ENCODE results near the gene DIP2C. TPM values are rescaled to one million over a fixed set of nuclear protein-coding genes. Genes with fewer than 3 reads are reported as not detected.

Gene DIP2C
- total RNA-seq, 4 donors from 2014 or later, result 13.4 to 32.0 (median 18.4) TPM

- no peak for DNase-seq
- H3K4me1 ChIP-seq, result no peaks in the 10 kb centered on the region
- no peak overlapping the region for H3K4me3 ChIP-seq
- WGBS, 2 donors (ENCODE audit: low coverage in 1 of 2), result 91 to 94% methylated on average over 10 to 27 of the region's 27 CpGs
- no peaks in the 10 kb centered on the region for H3K27me3 ChIP-seq
- H3K9me3 ChIP-seq, result no peaks in the 10 kb centered on the region
- peaks cover 0 to 8% (median 4%) of the 10 kb centered on the region in 4 donors for H3K36me3 ChIP-seq
- intact Hi-C loops (cut with DNase I; ENCODE audit: low total_unique reads), result no loop called here
- no peak overlapping the region for H3K27ac ChIP-seq
- in situ Hi-C loops (cut with MboI; ENCODE audit: low pct_ligation_motif_present in 1 of 4, low pct_unique_long_range_greater_than_20kb in 1 of 4, low sequenced_read_pairs in 3 of 4), result no loop called here
- no peak for TF ChIP-seq POLR2AphosphoS5 (IDR thresholded peaks at IDR 0.05)
- TF ChIP-seq, protein P1, sequence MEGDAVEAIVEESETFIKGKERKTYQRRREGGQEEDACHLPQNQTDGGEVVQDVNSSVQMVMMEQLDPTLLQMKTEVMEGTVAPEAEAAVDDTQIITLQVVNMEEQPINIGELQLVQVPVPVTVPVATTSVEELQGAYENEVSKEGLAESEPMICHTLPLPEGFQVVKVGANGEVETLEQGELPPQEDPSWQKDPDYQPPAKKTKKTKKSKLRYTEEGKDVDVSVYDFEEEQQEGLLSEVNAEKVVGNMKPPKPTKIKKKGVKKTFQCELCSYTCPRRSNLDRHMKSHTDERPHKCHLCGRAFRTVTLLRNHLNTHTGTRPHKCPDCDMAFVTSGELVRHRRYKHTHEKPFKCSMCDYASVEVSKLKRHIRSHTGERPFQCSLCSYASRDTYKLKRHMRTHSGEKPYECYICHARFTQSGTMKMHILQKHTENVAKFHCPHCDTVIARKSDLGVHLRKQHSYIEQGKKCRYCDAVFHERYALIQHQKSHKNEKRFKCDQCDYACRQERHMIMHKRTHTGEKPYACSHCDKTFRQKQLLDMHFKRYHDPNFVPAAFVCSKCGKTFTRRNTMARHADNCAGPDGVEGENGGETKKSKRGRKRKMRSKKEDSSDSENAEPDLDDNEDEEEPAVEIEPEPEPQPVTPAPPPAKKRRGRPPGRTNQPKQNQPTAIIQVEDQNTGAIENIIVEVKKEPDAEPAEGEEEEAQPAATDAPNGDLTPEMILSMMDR (IDR thresholded peaks at IDR 0.05), result no peak
- no peak for TF ChIP-seq EP300 (IDR thresholded peaks at IDR 0.05; ENCODE audit: low read depth)
- no peak for TF ChIP-seq POLR2A (IDR thresholded peaks at IDR 0.05)
These were observed 344.8 kb downstream of the DIP2C start for GRCh38 chr10:344582-345200.

DNA sequence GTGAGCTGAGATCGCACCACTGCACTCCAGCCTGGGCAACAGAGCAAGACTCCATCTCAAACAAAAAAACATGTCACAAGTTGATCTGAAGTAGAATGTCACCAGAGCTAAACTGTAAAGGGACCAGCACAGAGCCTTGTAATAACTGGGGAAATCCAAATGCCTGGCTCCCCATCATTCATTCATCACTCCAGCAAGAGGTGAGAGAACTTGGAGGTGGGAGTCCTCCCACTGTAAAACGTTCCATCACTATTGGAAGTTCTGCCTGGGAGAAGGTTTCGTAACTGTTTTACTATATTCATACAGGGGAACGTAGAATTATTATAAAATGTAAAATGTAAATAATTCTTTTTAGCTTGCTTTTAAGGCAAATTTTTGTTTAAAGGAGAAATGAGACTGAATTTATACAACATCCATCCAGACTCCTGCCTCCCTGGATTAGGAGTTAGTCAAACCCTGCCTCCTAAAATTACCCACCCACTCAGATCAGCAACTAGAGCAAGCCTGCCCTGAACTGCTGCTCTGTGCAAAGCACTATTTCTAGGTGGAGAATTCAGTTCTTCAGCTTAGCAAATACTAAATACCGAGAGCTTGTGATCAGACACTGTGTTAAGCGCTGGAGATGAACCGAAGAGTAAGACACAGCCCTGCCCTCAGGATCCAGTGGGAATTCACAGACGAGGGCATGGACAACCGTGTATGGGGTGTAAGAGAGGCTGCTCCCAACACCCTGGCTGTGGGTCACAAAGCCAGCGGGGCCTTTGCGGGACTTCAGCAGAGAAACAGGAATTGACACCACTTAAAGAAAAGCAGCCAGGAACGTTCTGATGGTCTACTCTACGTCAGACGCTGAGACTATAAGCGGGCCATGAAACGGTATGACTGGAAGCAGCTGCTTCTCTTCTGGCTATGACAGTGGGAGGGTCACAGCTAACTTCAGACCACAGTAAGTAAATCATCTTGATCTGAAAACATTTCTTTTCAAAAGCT lies 345.9 kb downstream of the DIP2C start:
- Histone ChIP-seq H3K36me3 (peaks cover 0 to 11% (median 1%) of the 10 kb centered on the region in 4 donors), H3K27me3 (no peaks in the 10 kb centered on the region), H3K27ac (no peak overlapping the region), H3K4me1 (no peaks in the 10 kb centered on the region), H3K4me3 (no peak overlapping the region), H3K9me3 (no peaks in the 10 kb centered on the region)
- in situ Hi-C loops (cut with MboI; ENCODE audit: low pct_ligation_motif_present in 1 of 4, low pct_unique_long_range_greater_than_20kb in 1 of 4, low sequenced_read_pairs in 3 of 4) (no loop called here), intact Hi-C loops (cut with DNase I; ENCODE audit: low total_unique reads) (no loop called here)
- DNase-seq, result no peak
- no peak for TF ChIP-seq EP300 (IDR thresholded peaks at IDR 0.05; ENCODE audit: low read depth)
- no peak for TF ChIP-seq POLR2AphosphoS5 (IDR thresholded peaks at IDR 0.05)
- TF ChIP-seq POLR2A (IDR thresholded peaks at IDR 0.05), result no peak
- TF ChIP-seq, protein P1 (IDR thresholded peaks at IDR 0.05), result no peak
- WGBS, 2 donors (ENCODE audit: low coverage in 1 of 2), result 79 to 85% methylated on average over 14 to 16 of the region's 16 CpGs

DNA sequence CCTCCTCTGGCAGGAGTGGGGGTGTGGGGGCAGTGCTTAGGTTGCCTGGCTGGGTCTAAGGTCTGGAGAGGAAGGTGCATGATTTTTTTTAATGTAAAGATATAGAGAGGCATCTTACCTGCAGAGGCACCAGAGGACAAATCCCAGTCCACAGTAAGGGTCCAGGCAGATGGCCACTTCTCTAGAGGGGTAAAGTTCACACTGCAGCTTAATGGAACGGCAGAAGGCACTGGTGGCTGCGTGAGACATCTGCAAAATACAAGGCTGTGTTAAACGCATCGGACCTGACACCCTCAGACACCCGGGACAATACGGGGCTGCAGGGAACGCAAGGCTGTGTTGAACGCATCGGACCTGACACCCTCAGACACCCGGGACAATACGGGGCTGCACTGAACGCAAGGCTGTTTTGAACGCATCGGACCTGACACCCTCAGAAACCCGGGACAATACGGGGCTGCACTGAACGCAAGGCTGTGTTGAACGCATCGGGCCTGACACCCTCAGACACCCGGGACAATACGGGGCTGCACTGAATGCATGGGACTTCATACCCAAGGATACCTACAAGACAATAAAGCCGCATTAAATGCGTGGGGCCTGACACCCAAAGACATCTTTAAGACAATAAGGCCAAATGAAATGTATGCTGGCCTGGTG lies 348.3 kb downstream of the DIP2C start:
- Histone ChIP-seq H3K4me1 (no peaks in the 10 kb centered on the region), H3K27ac (no peak overlapping the region), H3K4me3 (no peak overlapping the region), H3K36me3 (peaks cover 0 to 6% (median 0%) of the 10 kb centered on the region in 4 donors), H3K27me3 (no peaks in the 10 kb centered on the region), H3K9me3 (no peaks in the 10 kb centered on the region)
- TF ChIP-seq POLR2A (IDR thresholded peaks at IDR 0.05) (no peak), POLR2AphosphoS5 (IDR thresholded peaks at IDR 0.05) (no peak), EP300 (IDR thresholded peaks at IDR 0.05; ENCODE audit: low read depth) (no peak)
- TF ChIP-seq, protein P1 (IDR thresholded peaks at IDR 0.05), result no peak
- intact Hi-C loops (cut with DNase I; ENCODE audit: low total_unique reads), result no loop called here
- 93% methylated on average over 23 of the region's 23 CpGs; no CpG with 5 or more reads in 1 of the 2 donors for WGBS, 2 donors (ENCODE audit: low coverage in 1 of 2)
- in situ Hi-C loops (cut with MboI; ENCODE audit: low pct_ligation_motif_present in 1 of 4, low pct_unique_long_range_greater_than_20kb in 1 of 4, low sequenced_read_pairs in 3 of 4), result no loop called here
- no peak for DNase-seq

DNA sequence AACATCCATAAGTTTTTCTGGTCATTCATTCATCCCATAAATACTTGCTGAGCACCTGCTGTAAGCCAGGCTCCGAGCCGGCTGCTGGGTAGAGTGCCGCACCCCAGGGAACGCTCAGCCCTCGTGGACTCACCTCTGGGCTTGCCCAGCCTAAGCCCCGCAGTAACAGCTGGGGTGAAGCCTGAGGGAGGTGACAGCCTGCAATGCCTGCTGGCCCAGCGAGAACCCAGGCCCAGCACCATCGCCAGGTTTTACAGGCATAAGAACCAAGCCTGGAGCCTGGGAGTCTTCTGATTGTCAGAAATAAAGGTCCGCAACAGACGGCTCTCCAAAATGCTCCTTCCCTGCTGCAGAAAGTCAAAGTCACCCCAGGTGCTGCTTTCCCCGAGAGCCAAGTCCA lies 348.8 kb downstream of the DIP2C start:
- WGBS, 2 donors (ENCODE audit: low coverage in 1 of 2), result 83% methylated on average over 11 of the region's 11 CpGs; no CpG with 5 or more reads in 1 of the 2 donors
- H3K9me3 ChIP-seq, result no peaks in the 10 kb centered on the region

More for the DNA sequence above, 348.8 kb downstream of the DIP2C start:
- Histone ChIP-seq H3K4me1 (no peaks in the 10 kb centered on the region), H3K4me3 (no peak overlapping the region), H3K27me3 (no peaks in the 10 kb centered on the region), H3K27ac (no peak overlapping the region), H3K36me3 (peaks cover 0 to 6% (median 0%) of the 10 kb centered on the region in 4 donors)
- intact Hi-C loops (cut with DNase I; ENCODE audit: low total_unique reads), result no loop called here
- TF ChIP-seq POLR2A (IDR thresholded peaks at IDR 0.05) (no peak), EP300 (IDR thresholded peaks at IDR 0.05; ENCODE audit: low read depth) (no peak), POLR2AphosphoS5 (IDR thresholded peaks at IDR 0.05) (no peak)
- TF ChIP-seq, protein P1 (IDR thresholded peaks at IDR 0.05), result no peak
- DNase-seq, result no peak
- in situ Hi-C loops (cut with MboI; ENCODE audit: low pct_ligation_motif_present in 1 of 4, low pct_unique_long_range_greater_than_20kb in 1 of 4, low sequenced_read_pairs in 3 of 4), result no loop called here

Measured in transverse colon (tissue), 4 donors.